ENCODE data around the gene IER3IP1.

GRCh38 chr18:47204908-47205522 is 28.9 kb upstream of the IER3IP1 start:
- peak; percentile 88 for TF ChIP-seq CTCF (conservative IDR thresholded peaks at IDR 0.05)
- TF ChIP-seq ZFX (IDR thresholded peaks at IDR 0.05) = no peak

Data from C4-2B (cell line).